Chondrocyte (in vitro differentiated cells): Measurements from ENCODE around the gene ATP5MG. TPM values are rescaled to one million over a fixed set of nuclear protein-coding genes. Genes with fewer than 3 reads are reported as not detected.

Experiments
- DNase-seq: peaks from one replicate; pipeline ENCODE4 v3.0.0; 2021; ENCODE audit warnings: mixed read lengths, low spot score
- H3K27ac Mint-ChIP-seq: one replicate; pipeline ENCODE4 v1.8.0; 2021; ENCODE audit warnings: mild to moderate bottlenecking, moderate library complexity, mixed read lengths; ENCODE audit not compliant: unreplicated experiment
- H3K27me3 Mint-ChIP-seq: 2 replicates; pipeline ENCODE4 v1.8.0; 2021; ENCODE audit warnings: low read depth, mixed read lengths
- H3K36me3 Mint-ChIP-seq: 2 replicates; pipeline ENCODE4 v1.8.0; 2021; ENCODE audit warnings: low read depth, mixed read lengths
- H3K4me1 Mint-ChIP-seq: 2 replicates; pipeline ENCODE4 v1.8.0; 2021; ENCODE audit warnings: low read depth, mild to moderate bottlenecking, mixed read lengths
- H3K4me3 Mint-ChIP-seq: one replicate; pipeline ENCODE4 v1.8.0; 2021; ENCODE audit warnings: mild to moderate bottlenecking, moderate library complexity, mixed read lengths; ENCODE audit not compliant: unreplicated experiment
- H3K9me3 Mint-ChIP-seq: 2 replicates; pipeline ENCODE4 v1.8.0; 2021; ENCODE audit warnings: low read depth, mixed read lengths
- total RNA-seq: library from RNA; stranded (reverse); gene quantifications from 3 replicates; pipeline ENCODE4 v1.2.1, GENCODE V29; 2021
- TF ChIP-seq, protein P1 (sequence below): fragments of 200-600 bp; sonication (generic); IDR thresholded peaks from 2 replicates; pipeline ENCODE4 v1.5.0; 2021; ENCODE audit warnings: antibody characterized with exemption, mild to moderate bottlenecking, moderate library complexity

Gene ATP5MG
- total RNA-seq, 1 donor from 2014 or later, result 107 TPM

DNA sequence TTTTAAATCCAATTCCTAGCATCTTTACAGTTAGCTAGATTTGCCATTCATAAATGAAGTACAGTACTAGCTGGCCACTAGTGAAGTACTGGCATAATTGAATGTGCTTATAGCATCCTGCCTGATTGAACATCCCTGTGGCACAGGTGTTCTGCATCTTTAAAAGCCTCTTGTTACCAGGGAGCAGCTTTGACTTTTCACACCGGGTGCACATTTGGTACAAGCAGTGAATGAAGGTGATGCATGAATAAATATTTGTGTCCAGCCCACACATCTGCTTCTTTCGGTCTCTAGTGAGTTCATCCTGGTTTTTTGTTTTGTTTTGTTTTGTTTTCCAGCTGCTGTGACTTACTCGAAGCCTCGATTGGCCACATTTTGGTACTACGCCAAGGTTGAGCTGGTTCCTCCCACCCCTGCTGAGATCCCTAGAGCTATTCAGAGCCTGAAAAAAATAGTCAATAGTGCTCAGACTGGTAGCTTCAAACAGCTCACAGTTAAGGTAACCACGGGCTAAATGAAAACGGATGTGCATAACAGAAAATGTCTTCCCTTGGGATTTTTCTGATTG, 5.3 kb downstream of the ATP5MG start:
- H3K27ac Mint-ChIP-seq, result peak overlapping the region; percentile 30
- no peak for DNase-seq

GRCh38 chr11:118410055-118410745, 8.8 kb downstream of the ATP5MG start:
- TF ChIP-seq, protein P1, sequence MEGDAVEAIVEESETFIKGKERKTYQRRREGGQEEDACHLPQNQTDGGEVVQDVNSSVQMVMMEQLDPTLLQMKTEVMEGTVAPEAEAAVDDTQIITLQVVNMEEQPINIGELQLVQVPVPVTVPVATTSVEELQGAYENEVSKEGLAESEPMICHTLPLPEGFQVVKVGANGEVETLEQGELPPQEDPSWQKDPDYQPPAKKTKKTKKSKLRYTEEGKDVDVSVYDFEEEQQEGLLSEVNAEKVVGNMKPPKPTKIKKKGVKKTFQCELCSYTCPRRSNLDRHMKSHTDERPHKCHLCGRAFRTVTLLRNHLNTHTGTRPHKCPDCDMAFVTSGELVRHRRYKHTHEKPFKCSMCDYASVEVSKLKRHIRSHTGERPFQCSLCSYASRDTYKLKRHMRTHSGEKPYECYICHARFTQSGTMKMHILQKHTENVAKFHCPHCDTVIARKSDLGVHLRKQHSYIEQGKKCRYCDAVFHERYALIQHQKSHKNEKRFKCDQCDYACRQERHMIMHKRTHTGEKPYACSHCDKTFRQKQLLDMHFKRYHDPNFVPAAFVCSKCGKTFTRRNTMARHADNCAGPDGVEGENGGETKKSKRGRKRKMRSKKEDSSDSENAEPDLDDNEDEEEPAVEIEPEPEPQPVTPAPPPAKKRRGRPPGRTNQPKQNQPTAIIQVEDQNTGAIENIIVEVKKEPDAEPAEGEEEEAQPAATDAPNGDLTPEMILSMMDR, result no peak
- peaks cover 5% of the 10 kb centered on the region for H3K36me3 Mint-ChIP-seq
- H3K4me3 Mint-ChIP-seq, result no peak overlapping the region
- no peaks in the 10 kb centered on the region for H3K9me3 Mint-ChIP-seq
- H3K27me3 Mint-ChIP-seq, result no peaks in the 10 kb centered on the region
- no peak for DNase-seq
- no peak overlapping the region for H3K27ac Mint-ChIP-seq
- peaks cover 5% of the 10 kb centered on the region for H3K4me1 Mint-ChIP-seq

More for the DNA sequence above, 5.3 kb downstream of the ATP5MG start:
- Mint-ChIP-seq H3K4me1 (peaks cover 26% of the 10 kb centered on the region), H3K4me3 (no peak overlapping the region), H3K27me3 (no peaks in the 10 kb centered on the region), H3K9me3 (no peaks in the 10 kb centered on the region), H3K36me3 (peaks cover 5% of the 10 kb centered on the region)
- TF ChIP-seq, protein P1, result no peak

- Mint-ChIP-seq H3K36me3 (peaks cover 5% of the 10 kb centered on the region), H3K4me1 (peaks cover 4% of the 10 kb centered on the region), H3K9me3 (no peaks in the 10 kb centered on the region), H3K27me3 (no peaks in the 10 kb centered on the region), H3K4me3 (no peak overlapping the region), H3K27ac (no peak overlapping the region)
- TF ChIP-seq, protein P1, result no peak
- DNase-seq, result no peak
These were observed 10.1 kb downstream of the ATP5MG start for GRCh38 chr11:118411530-118411929.

- Mint-ChIP-seq H3K4me3 (no peak overlapping the region), H3K4me1 (peaks cover 3% of the 10 kb centered on the region), H3K9me3 (no peaks in the 10 kb centered on the region), H3K27me3 (no peaks in the 10 kb centered on the region), H3K27ac (no peak overlapping the region), H3K36me3 (peaks cover 3% of the 10 kb centered on the region)
- TF ChIP-seq, protein P1, result no peak
- no peak for DNase-seq
These were observed 11.5 kb downstream of the ATP5MG start for GRCh38 chr11:118412921-118413320.

GRCh38 chr11:118415062-118415738, 13.8 kb downstream of the ATP5MG start:
- TF ChIP-seq, protein P1, result no peak
- Mint-ChIP-seq H3K4me1 (peaks cover 4% of the 10 kb centered on the region), H3K27ac (no peak overlapping the region)

More at GRCh38 chr11:118415062-118415738, 13.8 kb downstream of the ATP5MG start:
- DNase-seq, result no peak
- H3K4me3 Mint-ChIP-seq, result no peak overlapping the region
- peaks cover 2% of the 10 kb centered on the region for H3K36me3 Mint-ChIP-seq
- no peaks in the 10 kb centered on the region for H3K9me3 Mint-ChIP-seq
- H3K27me3 Mint-ChIP-seq, result no peaks in the 10 kb centered on the region
